ENCODE measurements around the gene SOHLH2. TPM values are rescaled to one million over a fixed set of nuclear protein-coding genes. Genes with fewer than 3 reads are reported as not detected.

Gene SOHLH2
- total RNA-seq, 1 experiment from 2014 or later: not detected

GRCh38 chr13:36163286-36163685 is 51.1 kb downstream of the SOHLH2 start:
- Mint-ChIP-seq H3K27ac (ENCODE audit: unreplicated experiment) (no peak overlapping the region), H3K4me1 (ENCODE audit: low read depth, unreplicated experiment) (no peaks in the 10 kb centered on the region), H3K36me3 (ENCODE audit: insufficient read depth, unreplicated experiment) (no peaks in the 10 kb centered on the region), H3K9me3 (ENCODE audit: low read depth, unreplicated experiment) (no peaks in the 10 kb centered on the region), H3K27me3 (ENCODE audit: unreplicated experiment) (peaks cover 79% of the 10 kb centered on the region), H3K4me3 (ENCODE audit: low read depth, unreplicated experiment) (no peak overlapping the region)
- intact Hi-C loops (cut with micrococcal nuclease; ENCODE audit: unreplicated experiment): no loop called here
- TF ChIP-seq CTCF (IDR thresholded peaks at IDR 0.05; ENCODE audit: unreplicated experiment): no peak
- no peak for DNase-seq
- CTCF ChIA-PET: no interaction called here
- no TSS peak for BruUV-seq (replicated peaks)

GRCh38 chr13:36160297-36160696 is 54.1 kb downstream of the SOHLH2 start:
- CTCF ChIA-PET: no interaction called here
- Mint-ChIP-seq H3K36me3 (ENCODE audit: insufficient read depth, unreplicated experiment) (no peaks in the 10 kb centered on the region), H3K27me3 (ENCODE audit: unreplicated experiment) (peaks cover 64% of the 10 kb centered on the region), H3K9me3 (ENCODE audit: low read depth, unreplicated experiment) (no peaks in the 10 kb centered on the region), H3K27ac (ENCODE audit: unreplicated experiment) (no peak overlapping the region), H3K4me1 (ENCODE audit: low read depth, unreplicated experiment) (no peaks in the 10 kb centered on the region), H3K4me3 (ENCODE audit: low read depth, unreplicated experiment) (no peak overlapping the region)
- TF ChIP-seq CTCF (IDR thresholded peaks at IDR 0.05; ENCODE audit: unreplicated experiment): no peak
- no peak for DNase-seq
- intact Hi-C loops (cut with micrococcal nuclease; ENCODE audit: unreplicated experiment): no loop called here
- BruUV-seq (replicated peaks): no TSS peak

- intact Hi-C loops (cut with micrococcal nuclease; ENCODE audit: unreplicated experiment): no loop called here
- no peak for TF ChIP-seq CTCF (IDR thresholded peaks at IDR 0.05; ENCODE audit: unreplicated experiment)
- Mint-ChIP-seq H3K36me3 (ENCODE audit: insufficient read depth, unreplicated experiment) (no peaks in the 10 kb centered on the region), H3K4me1 (ENCODE audit: low read depth, unreplicated experiment) (no peaks in the 10 kb centered on the region), H3K27ac (ENCODE audit: unreplicated experiment) (no peak overlapping the region), H3K4me3 (ENCODE audit: low read depth, unreplicated experiment) (no peak overlapping the region), H3K9me3 (ENCODE audit: low read depth, unreplicated experiment) (no peaks in the 10 kb centered on the region), H3K27me3 (ENCODE audit: unreplicated experiment) (peaks cover 59% of the 10 kb centered on the region)
- BruUV-seq (replicated peaks): no TSS peak
- CTCF ChIA-PET: interaction anchor here (1.1 kb wide), 1 partner anchor 127 kb away, joined by 3 read pairs; no protein-coding TSS in a partner anchor
- DNase-seq: no peak
Observed at GRCh38 chr13:36158611-36159010, 55.7 kb downstream of the SOHLH2 start.

GRCh38 chr13:36157480-36157879 is 56.9 kb downstream of the SOHLH2 start:
- intact Hi-C loops (cut with micrococcal nuclease; ENCODE audit: unreplicated experiment): no loop called here
- H3K27ac Mint-ChIP-seq (ENCODE audit: unreplicated experiment): no peak overlapping the region
- DNase-seq: no peak
- H3K4me3 Mint-ChIP-seq (ENCODE audit: low read depth, unreplicated experiment): no peak overlapping the region
- no peaks in the 10 kb centered on the region for H3K9me3 Mint-ChIP-seq (ENCODE audit: low read depth, unreplicated experiment)
- BruUV-seq (replicated peaks): no TSS peak
- TF ChIP-seq CTCF (IDR thresholded peaks at IDR 0.05; ENCODE audit: unreplicated experiment): no peak
- H3K27me3 Mint-ChIP-seq (ENCODE audit: unreplicated experiment): peaks cover 48% of the 10 kb centered on the region
- no peaks in the 10 kb centered on the region for H3K36me3 Mint-ChIP-seq (ENCODE audit: insufficient read depth, unreplicated experiment)
- no peaks in the 10 kb centered on the region for H3K4me1 Mint-ChIP-seq (ENCODE audit: low read depth, unreplicated experiment)
- CTCF ChIA-PET: no interaction called here

Measured in Calu3 (cell line).